SK-N-SH treated with all-trans-retinoic acid at 6 μM for 48 hours (cell line): ENCODE results near the gene CPZ.

ENCODE experiments used
- ATAC-seq: fragments of 200-7000 bp; cut with Tn5 transposase; 3 replicates; pipeline ENCODE4 v1.9.1; 2020; ENCODE audit warnings: mild to moderate bottlenecking, moderate library complexity
- ARNTL ChIP-seq: fragments of 450-650 bp; formaldehyde crosslinking; IDR thresholded peaks from 2 replicates; pipeline ENCODE4 v1.5.0; 2020; ENCODE audit warnings: low read depth, mild to moderate bottlenecking, moderate library complexity, borderline replicate concordance
- BACH2 ChIP-seq: fragments of 250-450 bp; sonication (Bioruptor Pico); IDR thresholded peaks from 2 replicates; pipeline ENCODE4 v1.9.0; 2021; ENCODE audit warnings: mild to moderate bottlenecking, borderline replicate concordance
- CREB5 ChIP-seq: fragments of 250-450 bp; sonication (Bioruptor Pico); IDR thresholded peaks from 2 replicates; pipeline ENCODE4 v1.5.1; 2020; ENCODE audit warnings: low read depth, mild to moderate bottlenecking, moderate library complexity
- CSDC2 ChIP-seq: fragments of 250-450 bp; sonication (Bioruptor Pico); IDR thresholded peaks from 2 replicates; pipeline ENCODE4 v1.5.0; 2020; ENCODE audit warnings: mild to moderate bottlenecking, moderate library complexity
- ESRRG ChIP-seq: fragments of 250-450 bp; sonication (Bioruptor Pico); IDR thresholded peaks from 2 replicates; pipeline ENCODE4 v1.6.1; 2021; ENCODE audit warnings: mild to moderate bottlenecking
- GLIS3 ChIP-seq: fragments of 250-450 bp; sonication (Bioruptor Pico); IDR thresholded peaks from 2 replicates; pipeline ENCODE4 v1.5.0; 2020; ENCODE audit warnings: mild to moderate bottlenecking, moderate library complexity
- ISL1 ChIP-seq: fragments of 250-450 bp; sonication (Bioruptor Pico); IDR thresholded peaks from 2 replicates; pipeline ENCODE4 v2.1.2; 2022; ENCODE audit warnings: mild to moderate bottlenecking, moderate library complexity
- OSR1 ChIP-seq: fragments of 250-450 bp; sonication (Bioruptor Pico); IDR thresholded peaks from 2 replicates; pipeline ENCODE4 v1.8.0; 2022; ENCODE audit warnings: moderate library complexity, mild to moderate bottlenecking, inconsistent platforms
- POU6F1 ChIP-seq: fragments of 250-450 bp; sonication (Bioruptor Pico); IDR thresholded peaks from 2 replicates; pipeline ENCODE4 v1.8.0; 2021; ENCODE audit warnings: low read depth, mild to moderate bottlenecking, moderate library complexity, borderline replicate concordance
- PPARA ChIP-seq: fragments of 250-450 bp; sonication (Bioruptor Pico); IDR thresholded peaks from 2 replicates; pipeline ENCODE4 v1.5.0; 2020; ENCODE audit warnings: mild to moderate bottlenecking, borderline replicate concordance
- SNAI2 ChIP-seq: fragments of 250-450 bp; sonication (Bioruptor Pico); IDR thresholded peaks from 2 replicates; pipeline ENCODE4 v1.5.0; 2020; ENCODE audit warnings: mild to moderate bottlenecking, moderate library complexity
- TCF4 ChIP-seq: fragments of 250-450 bp; sonication (Bioruptor Pico); IDR thresholded peaks from 2 replicates; pipeline ENCODE4 v1.8.0; 2021; ENCODE audit warnings: mild to moderate bottlenecking, moderate library complexity, borderline replicate concordance
- TOX ChIP-seq: fragments of 250-450 bp; sonication (Bioruptor Pico); IDR thresholded peaks from 2 replicates; pipeline ENCODE4 v1.8.0; 2021; ENCODE audit warnings: mild to moderate bottlenecking, moderate library complexity, borderline replicate concordance
- ZC3H10 ChIP-seq: fragments of 250-450 bp; sonication (Bioruptor Pico); IDR thresholded peaks from 2 replicates; pipeline ENCODE4 v1.5.1; 2021; ENCODE audit warnings: mild to moderate bottlenecking, moderate library complexity
- ZFP3 ChIP-seq: fragments of 250-450 bp; sonication (Bioruptor Pico); IDR thresholded peaks from 2 replicates; pipeline ENCODE4 v1.5.0; 2020; ENCODE audit warnings: mild to moderate bottlenecking, moderate library complexity
- ZFP30 ChIP-seq: fragments of 450-650 bp; formaldehyde crosslinking; IDR thresholded peaks from 2 replicates; pipeline ENCODE4 v1.5.0; 2022; ENCODE audit warnings: mild to moderate bottlenecking, moderate library complexity
- ZNF70 ChIP-seq: fragments of 450-650 bp; formaldehyde crosslinking; IDR thresholded peaks from 2 replicates; pipeline ENCODE4 v1.5.0; 2020; ENCODE audit warnings: mild to moderate bottlenecking, moderate library complexity
- ZNF8 ChIP-seq: fragments of 450-650 bp; formaldehyde crosslinking; IDR thresholded peaks from 2 replicates; pipeline ENCODE4 v1.5.0; 2020; ENCODE audit warnings: mild to moderate bottlenecking, moderate library complexity
- TF ChIP-seq, protein P1 (sequence below): fragments of 250-450 bp; sonication (Bioruptor Pico); IDR thresholded peaks from 2 replicates; pipeline ENCODE4 v1.8.0; 2020; ENCODE audit warnings: mild to moderate bottlenecking, moderate library complexity, borderline replicate concordance
- TF ChIP-seq, protein P2 (sequence below): fragments of 250-450 bp; sonication (Bioruptor Pico); IDR thresholded peaks from 2 replicates; pipeline ENCODE4 v1.5.0; 2020; ENCODE audit warnings: mild to moderate bottlenecking, moderate library complexity
- TF ChIP-seq, protein P3 (sequence below): fragments of 250-450 bp; sonication (Bioruptor Pico); IDR thresholded peaks from 2 replicates; pipeline ENCODE4 v1.5.1; 2021; ENCODE audit warnings: mild to moderate bottlenecking, moderate library complexity

The CPZ gene

DNA sequence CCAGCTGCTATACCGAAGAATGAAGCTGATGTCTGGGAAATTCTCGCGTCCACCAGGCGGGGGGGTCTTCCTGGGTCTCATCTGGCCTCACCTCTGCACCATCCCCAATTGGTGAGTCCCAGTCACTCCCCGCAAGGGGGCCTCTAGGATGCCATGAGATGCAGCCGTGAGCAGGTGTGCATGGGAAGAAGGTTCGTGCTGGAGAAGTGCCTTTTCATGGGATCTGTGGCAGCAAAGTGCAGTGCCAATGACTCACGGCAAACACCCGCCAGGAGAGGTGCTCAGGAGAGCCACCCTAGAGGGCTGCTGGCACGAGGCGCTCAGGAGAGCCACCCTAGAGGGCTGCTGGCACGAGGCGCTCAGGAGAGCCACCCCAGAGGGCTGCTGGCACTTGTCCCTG is 55.1 kb downstream of the CPZ start:
- ATAC-seq = no peak
- TF ChIP-seq ZNF8 (CRISPR knock-in tag) = no peak
- TF ChIP-seq ARNTL = no peak
- no peak for TF ChIP-seq CREB5 (CRISPR knock-in tag)
- no peak for TF ChIP-seq ZFP30
- no peak for TF ChIP-seq PPARA (CRISPR knock-in tag)
- TF ChIP-seq ISL1 = no peak
- TF ChIP-seq ZNF70 (CRISPR knock-in tag) = no peak
- TF ChIP-seq POU6F1 (CRISPR knock-in tag) = no peak
- TF ChIP-seq BACH2 (CRISPR knock-in tag) = no peak
- no peak for TF ChIP-seq CSDC2 (CRISPR knock-in tag)
- TF ChIP-seq ZC3H10 = no peak
- TF ChIP-seq, protein P1, sequence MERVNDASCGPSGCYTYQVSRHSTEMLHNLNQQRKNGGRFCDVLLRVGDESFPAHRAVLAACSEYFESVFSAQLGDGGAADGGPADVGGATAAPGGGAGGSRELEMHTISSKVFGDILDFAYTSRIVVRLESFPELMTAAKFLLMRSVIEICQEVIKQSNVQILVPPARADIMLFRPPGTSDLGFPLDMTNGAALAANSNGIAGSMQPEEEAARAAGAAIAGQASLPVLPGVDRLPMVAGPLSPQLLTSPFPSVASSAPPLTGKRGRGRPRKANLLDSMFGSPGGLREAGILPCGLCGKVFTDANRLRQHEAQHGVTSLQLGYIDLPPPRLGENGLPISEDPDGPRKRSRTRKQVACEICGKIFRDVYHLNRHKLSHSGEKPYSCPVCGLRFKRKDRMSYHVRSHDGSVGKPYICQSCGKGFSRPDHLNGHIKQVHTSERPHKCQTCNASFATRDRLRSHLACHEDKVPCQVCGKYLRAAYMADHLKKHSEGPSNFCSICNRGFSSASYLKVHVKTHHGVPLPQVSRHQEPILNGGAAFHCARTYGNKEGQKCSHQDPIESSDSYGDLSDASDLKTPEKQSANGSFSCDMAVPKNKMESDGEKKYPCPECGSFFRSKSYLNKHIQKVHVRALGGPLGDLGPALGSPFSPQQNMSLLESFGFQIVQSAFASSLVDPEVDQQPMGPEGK (CRISPR knock-in tag) = no peak
- TF ChIP-seq SNAI2 (CRISPR knock-in tag) = no peak
- TF ChIP-seq TCF4 (CRISPR knock-in tag) = no peak

- no peak for ATAC-seq
- no peak for TF ChIP-seq ZFP3
- no peak for TF ChIP-seq ARNTL
- TF ChIP-seq CSDC2 (CRISPR knock-in tag) = no peak
- no peak for TF ChIP-seq POU6F1 (CRISPR knock-in tag)
- no peak for TF ChIP-seq TCF4 (CRISPR knock-in tag)
- TF ChIP-seq GLIS3 (CRISPR knock-in tag) = no peak
- no peak for TF ChIP-seq OSR1 (CRISPR knock-in tag)
- no peak for TF ChIP-seq PPARA (CRISPR knock-in tag)
- no peak for TF ChIP-seq ISL1
- TF ChIP-seq ESRRG = no peak
- no peak for TF ChIP-seq ZFP30
Observed at GRCh38 chr4:8648296-8648695, 55.7 kb downstream of the CPZ start.

GRCh38 chr4:8648816-8649630 is 56.5 kb downstream of the CPZ start:
- no peak for ATAC-seq
- TF ChIP-seq ZC3H10 = no peak
- TF ChIP-seq OSR1 (CRISPR knock-in tag) = no peak
- no peak for TF ChIP-seq PPARA (CRISPR knock-in tag)
- TF ChIP-seq GLIS3 (CRISPR knock-in tag) = no peak
- TF ChIP-seq ZFP3 = no peak
- no peak for TF ChIP-seq TOX (CRISPR knock-in tag)
- TF ChIP-seq ZFP30 = no peak
- TF ChIP-seq ESRRG = no peak
- TF ChIP-seq ZNF70 (CRISPR knock-in tag) = no peak
- TF ChIP-seq CSDC2 (CRISPR knock-in tag) = no peak
- TF ChIP-seq, protein P2, sequence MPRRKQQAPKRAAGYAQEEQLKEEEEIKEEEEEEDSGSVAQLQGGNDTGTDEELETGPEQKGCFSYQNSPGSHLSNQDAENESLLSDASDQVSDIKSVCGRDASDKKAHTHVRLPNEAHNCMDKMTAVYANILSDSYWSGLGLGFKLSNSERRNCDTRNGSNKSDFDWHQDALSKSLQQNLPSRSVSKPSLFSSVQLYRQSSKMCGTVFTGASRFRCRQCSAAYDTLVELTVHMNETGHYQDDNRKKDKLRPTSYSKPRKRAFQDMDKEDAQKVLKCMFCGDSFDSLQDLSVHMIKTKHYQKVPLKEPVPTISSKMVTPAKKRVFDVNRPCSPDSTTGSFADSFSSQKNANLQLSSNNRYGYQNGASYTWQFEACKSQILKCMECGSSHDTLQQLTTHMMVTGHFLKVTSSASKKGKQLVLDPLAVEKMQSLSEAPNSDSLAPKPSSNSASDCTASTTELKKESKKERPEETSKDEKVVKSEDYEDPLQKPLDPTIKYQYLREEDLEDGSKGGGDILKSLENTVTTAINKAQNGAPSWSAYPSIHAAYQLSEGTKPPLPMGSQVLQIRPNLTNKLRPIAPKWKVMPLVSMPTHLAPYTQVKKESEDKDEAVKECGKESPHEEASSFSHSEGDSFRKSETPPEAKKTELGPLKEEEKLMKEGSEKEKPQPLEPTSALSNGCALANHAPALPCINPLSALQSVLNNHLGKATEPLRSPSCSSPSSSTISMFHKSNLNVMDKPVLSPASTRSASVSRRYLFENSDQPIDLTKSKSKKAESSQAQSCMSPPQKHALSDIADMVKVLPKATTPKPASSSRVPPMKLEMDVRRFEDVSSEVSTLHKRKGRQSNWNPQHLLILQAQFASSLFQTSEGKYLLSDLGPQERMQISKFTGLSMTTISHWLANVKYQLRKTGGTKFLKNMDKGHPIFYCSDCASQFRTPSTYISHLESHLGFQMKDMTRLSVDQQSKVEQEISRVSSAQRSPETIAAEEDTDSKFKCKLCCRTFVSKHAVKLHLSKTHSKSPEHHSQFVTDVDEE (CRISPR knock-in tag) = no peak
- TF ChIP-seq, protein P3, sequence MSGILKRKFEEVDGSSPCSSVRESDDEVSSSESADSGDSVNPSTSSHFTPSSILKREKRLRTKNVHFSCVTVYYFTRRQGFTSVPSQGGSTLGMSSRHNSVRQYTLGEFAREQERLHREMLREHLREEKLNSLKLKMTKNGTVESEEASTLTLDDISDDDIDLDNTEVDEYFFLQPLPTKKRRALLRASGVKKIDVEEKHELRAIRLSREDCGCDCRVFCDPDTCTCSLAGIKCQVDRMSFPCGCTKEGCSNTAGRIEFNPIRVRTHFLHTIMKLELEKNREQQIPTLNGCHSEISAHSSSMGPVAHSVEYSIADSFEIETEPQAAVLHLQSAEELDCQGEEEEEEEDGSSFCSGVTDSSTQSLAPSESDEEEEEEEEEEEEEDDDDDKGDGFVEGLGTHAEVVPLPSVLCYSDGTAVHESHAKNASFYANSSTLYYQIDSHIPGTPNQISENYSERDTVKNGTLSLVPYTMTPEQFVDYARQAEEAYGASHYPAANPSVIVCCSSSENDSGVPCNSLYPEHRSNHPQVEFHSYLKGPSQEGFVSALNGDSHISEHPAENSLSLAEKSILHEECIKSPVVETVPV (CRISPR knock-in tag) = no peak
- no peak for TF ChIP-seq POU6F1 (CRISPR knock-in tag)
- TF ChIP-seq ARNTL = no peak
- no peak for TF ChIP-seq BACH2 (CRISPR knock-in tag)
